Stromal cell of bone marrow (primary cell): Measurements from ENCODE around the gene KLHL22.
A peak's percentile ranks its signal among the peaks of the same experiment; 100 is the strongest.
"Not testable (repeated sequence)": the region's sequence is repeated elsewhere in the genome, so short reads cannot be mapped to it uniquely, and the experiment has no call there.

Experiments
- DNase-seq: peaks from one replicate; pipeline ENCODE4 v3.0.0-alpha.2; 2012; ENCODE audit warnings: low read depth

The KLHL22 gene

DNA sequence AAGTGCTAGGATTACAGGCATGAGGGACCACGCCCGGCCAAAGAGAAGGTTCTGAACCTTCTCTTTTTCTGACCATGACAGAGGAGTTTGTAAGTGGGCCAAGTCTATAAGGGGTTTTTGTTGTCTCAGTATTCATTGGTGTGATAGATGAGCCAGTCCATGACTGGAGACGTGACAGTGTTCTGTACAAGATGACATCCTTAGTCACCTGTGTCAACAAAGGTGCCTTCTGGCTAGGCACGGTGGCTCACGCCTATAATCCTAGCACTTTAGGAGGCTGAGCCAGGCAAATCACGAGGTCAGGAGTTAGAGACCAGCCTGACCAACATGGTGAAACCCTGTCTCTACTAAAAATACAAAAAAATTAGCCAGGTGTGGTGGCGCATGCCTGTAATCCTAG is 4.2 kb upstream of the KLHL22 start:
- no peak for DNase-seq

GRCh38 chr22:20498913-20499312 is 3.3 kb upstream of the KLHL22 start:
- no peak for DNase-seq

GRCh38 chr22:20497426-20497825 is 1.8 kb upstream of the KLHL22 start:
- DNase-seq = no peak

GRCh38 chr22:20495861-20496681 is 476 bp upstream of the KLHL22 start:
- DNase-seq = peak; percentile 83

DNA sequence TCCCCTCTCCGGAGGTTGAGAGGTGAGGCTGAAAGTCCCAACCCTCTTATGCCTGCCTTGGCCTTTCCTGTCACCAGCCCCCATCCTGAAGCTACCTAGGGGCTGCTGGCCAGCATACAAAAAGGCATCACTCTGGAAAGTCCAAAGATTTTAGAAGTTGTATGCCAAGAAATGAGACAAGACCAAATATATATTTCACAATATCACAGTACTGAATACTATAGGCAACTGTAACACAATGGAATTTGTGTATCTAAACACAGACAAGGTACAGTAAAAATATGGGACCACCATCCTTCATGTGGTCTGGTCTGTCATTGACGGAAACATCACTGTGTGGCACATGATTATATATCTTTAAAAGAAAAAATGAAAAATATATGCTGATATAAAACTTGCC is 4.2 kb downstream of the KLHL22 start:
- DNase-seq = no peak

DNA sequence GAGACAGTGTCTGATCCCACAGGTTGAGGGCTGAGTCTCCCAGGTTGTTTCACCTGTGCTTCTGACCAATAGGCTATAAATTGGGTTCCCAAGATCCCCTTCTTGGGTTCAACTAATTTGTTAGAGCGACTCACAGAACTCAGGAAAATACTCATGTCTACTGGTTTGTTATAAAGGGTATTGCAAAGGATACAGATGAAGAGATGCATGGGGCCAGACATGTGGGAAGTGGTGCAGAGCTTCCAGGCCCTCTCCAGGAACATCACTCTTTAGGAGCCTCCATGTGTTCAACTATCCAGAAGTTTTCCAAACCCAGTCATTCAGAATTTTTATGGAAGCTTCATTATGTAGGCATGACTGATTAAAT is 4.7 kb downstream of the KLHL22 start:
- no peak for DNase-seq

GRCh38 chr22:20490183-20490940 is 5.2 kb downstream of the KLHL22 start:
- no peak for DNase-seq

GRCh38 chr22:20488946-20489345 is 6.6 kb downstream of the KLHL22 start:
- DNase-seq = no peak

GRCh38 chr22:20487715-20488114 is 7.9 kb downstream of the KLHL22 start:
- no peak for DNase-seq

GRCh38 chr22:20486229-20486628 is 9.4 kb downstream of the KLHL22 start:
- no peak for DNase-seq

GRCh38 chr22:20484948-20485683 is 10.5 kb downstream of the KLHL22 start:
- no peak for DNase-seq

- no peak for DNase-seq
These were observed 11.8 kb downstream of the KLHL22 start for GRCh38 chr22:20483771-20484170.

GRCh38 chr22:20483143-20483506 is 12.5 kb downstream of the KLHL22 start:
- DNase-seq = not testable (repeated sequence)

- no peak for DNase-seq
These were observed 15.9 kb downstream of the KLHL22 start for GRCh38 chr22:20479612-20480196.

DNA sequence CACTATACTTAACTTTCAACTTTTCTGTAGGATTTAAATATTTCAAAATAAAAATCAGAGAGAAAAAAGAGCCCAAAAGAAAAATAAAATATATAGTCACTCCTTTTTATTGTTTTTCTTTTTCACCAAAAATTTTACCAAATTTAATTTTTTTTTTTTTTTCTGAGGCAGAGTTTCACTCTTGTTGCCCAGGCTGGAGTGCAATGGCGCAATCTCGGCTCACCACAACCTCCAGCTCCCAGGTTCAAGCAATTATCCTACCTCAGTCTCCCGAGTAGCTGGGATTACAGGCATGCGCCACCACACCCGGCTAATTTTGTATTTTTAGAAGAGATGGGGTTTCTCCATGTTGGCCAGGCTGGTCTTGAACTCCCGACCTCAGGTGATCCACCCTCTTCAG is 17.5 kb downstream of the KLHL22 start:
- not testable (repeated sequence) for DNase-seq

DNA sequence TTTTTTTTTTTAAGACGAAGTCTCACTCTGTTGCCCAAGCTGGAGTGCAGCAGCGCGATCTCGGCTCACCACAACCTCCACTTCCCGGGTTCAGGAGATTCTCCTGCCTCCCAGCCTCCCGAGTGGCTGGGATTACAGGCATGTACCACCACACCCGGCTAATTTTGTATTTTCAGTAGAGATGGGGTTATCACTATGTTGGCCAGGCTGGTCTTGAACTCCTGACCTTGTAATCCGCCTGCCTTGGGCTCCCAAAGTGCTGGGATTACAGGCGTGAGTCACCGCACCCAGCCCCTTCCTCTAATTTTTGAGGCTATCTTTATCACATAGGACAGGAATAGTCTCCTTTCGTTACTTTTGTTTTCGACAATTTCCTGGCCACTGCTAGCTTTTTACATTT is 20.0 kb downstream of the KLHL22 start:
- not testable (repeated sequence) for DNase-seq

- no peak for DNase-seq
These were observed 20.5 kb downstream of the KLHL22 start for GRCh38 chr22:20475115-20475436.

DNA sequence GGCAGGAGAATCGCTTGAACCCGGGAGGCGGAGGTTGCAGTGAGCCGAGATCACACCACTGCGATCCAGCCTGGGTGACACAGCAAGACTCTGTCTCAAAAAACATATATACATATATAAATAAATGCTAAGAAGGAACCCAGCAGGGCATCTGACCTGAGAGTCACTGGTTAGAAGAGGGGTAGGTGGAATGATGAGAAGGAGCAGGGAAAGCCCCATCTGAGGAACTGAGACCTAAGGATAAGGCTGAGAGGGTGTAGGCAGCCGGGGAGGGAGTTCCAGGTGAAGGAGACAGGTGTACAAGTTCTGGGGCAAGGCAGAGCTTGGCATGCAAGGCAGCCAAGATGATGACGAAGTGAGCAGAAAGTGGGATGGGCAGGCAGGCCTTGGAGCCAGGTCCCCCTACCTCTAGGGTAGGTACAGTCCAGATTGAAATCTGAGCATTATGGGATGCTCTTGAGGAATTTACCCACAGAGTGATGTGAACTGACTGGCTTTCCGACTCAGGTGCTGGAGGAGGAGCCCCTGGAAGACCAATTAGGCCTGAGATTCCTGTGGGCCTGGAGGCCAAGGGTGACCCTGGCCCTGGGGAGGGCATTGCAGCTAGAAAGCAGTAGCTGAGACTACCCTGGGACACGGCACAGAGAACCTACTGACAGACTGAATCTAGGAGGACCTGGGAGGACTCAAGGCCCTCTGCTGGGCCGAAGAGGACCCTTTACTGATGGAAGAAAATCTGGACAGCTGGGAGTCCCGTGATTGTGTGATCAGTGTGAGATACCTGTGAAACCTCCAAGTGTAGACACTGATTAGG is 22.8 kb downstream of the KLHL22 start:
- DNase-seq = no peak

DNA sequence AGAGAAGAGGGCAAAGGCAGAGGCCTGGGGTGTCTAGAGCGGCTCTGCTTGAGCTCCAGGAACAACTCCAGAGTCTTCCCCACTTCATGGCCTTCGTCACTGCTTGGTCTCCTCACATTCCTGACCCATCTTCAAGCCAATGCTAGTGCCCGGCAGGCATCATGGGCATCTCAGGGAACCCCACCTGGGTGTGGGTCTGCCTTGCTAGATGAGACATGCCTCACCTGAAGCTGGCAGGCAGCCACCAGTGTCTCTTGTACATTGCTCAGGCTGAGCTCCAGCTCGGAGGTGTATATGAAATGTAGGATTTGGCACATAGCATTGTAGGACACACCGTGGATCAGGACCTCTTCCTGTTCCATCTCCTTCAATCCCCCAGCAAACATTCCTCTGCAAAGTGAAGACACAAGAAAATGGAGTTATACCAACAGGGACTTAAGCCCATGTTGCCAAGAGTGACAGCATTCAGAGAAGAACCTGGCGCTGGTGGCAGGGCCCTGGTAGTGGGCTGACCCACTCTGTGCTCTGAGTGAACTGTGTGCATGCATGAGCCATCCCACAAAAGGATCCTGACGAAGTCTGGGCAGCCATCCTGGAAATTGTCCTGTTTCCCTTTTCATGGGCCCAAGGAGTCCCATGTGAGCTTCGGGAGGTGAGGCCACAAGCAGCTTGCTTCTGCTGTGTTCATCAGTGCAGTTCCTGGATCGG is 24.3 kb downstream of the KLHL22 start:
- DNase-seq = no peak

DNA sequence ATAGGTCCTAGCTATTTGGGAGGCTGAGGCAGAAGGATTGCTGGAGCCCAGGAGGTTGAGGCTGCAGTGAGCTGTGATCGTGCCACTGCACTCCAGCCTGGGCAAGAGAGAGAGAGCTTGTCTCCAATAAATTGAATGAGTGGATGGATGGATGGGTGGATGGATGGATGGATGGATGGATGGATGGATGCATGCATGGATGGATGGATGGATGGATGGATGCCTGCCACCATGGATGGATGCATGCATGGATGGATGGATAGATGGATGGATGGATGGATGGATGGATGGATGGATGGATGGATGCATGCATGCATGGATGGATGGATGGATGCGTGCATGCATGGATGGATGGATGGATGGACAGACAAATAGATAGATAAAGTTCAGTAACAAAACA is 25.1 kb downstream of the KLHL22 start:
- DNase-seq = not testable (repeated sequence)
